Upper lobe of left lung (tissue), 6 donors: ENCODE data around the gene KIAA1958. TPM values are rescaled to one million over a fixed set of nuclear protein-coding genes. Genes with fewer than 3 reads are reported as not detected.
A peak's percentile ranks its signal among the peaks of the same experiment; 100 is the strongest.

ENCODE experiments used
- ATAC-seq, 2 donors: fragments of 200-7000 bp; cut with Tn5 transposase; one replicate each; pipeline ENCODE4 v1.9.1; 2022; ENCODE audit warnings: mild to moderate bottlenecking in 2 of 2, moderate library complexity in 2 of 2; ENCODE audit not compliant: low FRiP score in 2 of 2
- DNase-seq, 2 donors: peaks; one replicate each; pipeline ENCODE4 v3.0.0-alpha.2; 2019 to 2020
- H3K27ac ChIP-seq, 4 donors: fragments of 200-600 bp; sonication (generic); one replicate each; pipeline ENCODE4 v1.5.1; 2016 to 2019
- H3K27me3 ChIP-seq, 4 donors: fragments of 200-600 bp; sonication (generic); one replicate each; pipeline ENCODE4 v1.5.1; 2017 to 2019
- H3K36me3 ChIP-seq, 4 donors: fragments of 200-600 bp; sonication (generic); one replicate each; pipeline ENCODE4 v1.5.1; 2016 to 2019
- H3K4me1 ChIP-seq, 4 donors: fragments of 200-600 bp; sonication (generic); one replicate each; pipeline ENCODE4 v1.5.1; 2018 to 2019
- H3K4me3 ChIP-seq, 4 donors: fragments of 200-600 bp; sonication (generic); one replicate each; pipeline ENCODE4 v1.5.1; 2017 to 2019; ENCODE audit warnings: mild to moderate bottlenecking in 2 of 4, moderate library complexity in 1 of 4
- H3K9me3 ChIP-seq, 4 donors: fragments of 200-600 bp; sonication (generic); one replicate each; pipeline ENCODE4 v1.5.1; 2018 to 2019
- EP300 ChIP-seq, 4 donors: sonication (generic); formaldehyde crosslinking; IDR thresholded peaks; one replicate each; pipeline ENCODE4 v1.5.1; 2017; ENCODE audit warnings: antibody characterized with exemption in 4 of 4, control low read depth in 2 of 4
- POLR2A ChIP-seq, 4 donors: fragments of 450-650 bp; IDR thresholded peaks; one replicate each; pipeline ENCODE4 v1.5.1; 2016 to 2017; ENCODE audit warnings: antibody characterized with exemption in 4 of 4, mild to moderate bottlenecking in 2 of 4
- POLR2AphosphoS5 ChIP-seq, 2 donors: sonication (generic); formaldehyde crosslinking; IDR thresholded peaks; one replicate each; pipeline ENCODE4 v1.5.1; 2017; ENCODE audit warnings: antibody characterized with exemption in 2 of 2
- WGBS, 2 donors: methylation state at CpG; one replicate each; pipeline ENCODE4 v1.1.5; 2017 to 2018; 5-methylcytosine and 5-hydroxymethylcytosine counted together
- total RNA-seq, 6 donors: library from RNA; depleted of rRNA in 4 of 6; stranded (reverse); fragments of >200 nt in 4 of 6; gene quantifications; one replicate each; pipeline versions ENCODE4 v1.1.0 to v1.2.1, GENCODE V29; 2016 to 2021
- TF ChIP-seq, protein P1 (sequence below), 6 experiments: fragments of 450-650 bp in 4 of 6; fragments of 200-600 bp in 2 of 6; sonication (generic) in 2 of 6; IDR thresholded peaks; one replicate each; pipeline ENCODE4 v1.5.1; 2016 to 2019; ENCODE audit warnings: antibody characterized with exemption in 6 of 6
- donor health status: DM: no; HTN: no; CAD: no; lungs with moderate emphysema.
- donor health status: DM: no; HTN: yes; CAD: no; lungs with severe emphysema.

The KIAA1958 gene
- total RNA-seq, 6 donors from 2014 or later, result 9.2 to 21.1 (median 14.2) TPM

DNA sequence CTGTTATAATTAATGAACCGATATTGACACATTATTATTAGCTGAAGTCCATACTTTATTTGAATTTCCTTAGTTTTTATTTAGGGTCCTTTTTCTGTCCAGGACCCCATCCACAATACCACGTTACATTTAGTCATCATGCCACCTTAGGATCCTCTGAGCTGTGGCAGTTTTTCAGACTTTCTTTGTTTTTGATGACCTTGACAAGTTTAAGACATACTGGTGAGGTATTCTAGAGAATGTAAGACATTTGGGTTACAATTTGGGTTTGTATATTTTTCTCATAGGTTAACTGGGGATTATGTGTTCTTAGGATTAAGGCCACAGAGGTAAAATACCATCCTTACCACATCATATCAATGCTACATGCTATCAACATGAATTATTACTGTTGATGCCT lies 42.7 kb downstream of the KIAA1958 start:
- WGBS, 2 donors, result 91 to 92% methylated on average over 2 of the region's 2 CpGs
- DNase-seq (no peak), ATAC-seq (no peak)
- TF ChIP-seq EP300 (IDR thresholded peaks at IDR 0.05) (no peak), POLR2AphosphoS5 (IDR thresholded peaks at IDR 0.05) (no peak)
- TF ChIP-seq, protein P1, sequence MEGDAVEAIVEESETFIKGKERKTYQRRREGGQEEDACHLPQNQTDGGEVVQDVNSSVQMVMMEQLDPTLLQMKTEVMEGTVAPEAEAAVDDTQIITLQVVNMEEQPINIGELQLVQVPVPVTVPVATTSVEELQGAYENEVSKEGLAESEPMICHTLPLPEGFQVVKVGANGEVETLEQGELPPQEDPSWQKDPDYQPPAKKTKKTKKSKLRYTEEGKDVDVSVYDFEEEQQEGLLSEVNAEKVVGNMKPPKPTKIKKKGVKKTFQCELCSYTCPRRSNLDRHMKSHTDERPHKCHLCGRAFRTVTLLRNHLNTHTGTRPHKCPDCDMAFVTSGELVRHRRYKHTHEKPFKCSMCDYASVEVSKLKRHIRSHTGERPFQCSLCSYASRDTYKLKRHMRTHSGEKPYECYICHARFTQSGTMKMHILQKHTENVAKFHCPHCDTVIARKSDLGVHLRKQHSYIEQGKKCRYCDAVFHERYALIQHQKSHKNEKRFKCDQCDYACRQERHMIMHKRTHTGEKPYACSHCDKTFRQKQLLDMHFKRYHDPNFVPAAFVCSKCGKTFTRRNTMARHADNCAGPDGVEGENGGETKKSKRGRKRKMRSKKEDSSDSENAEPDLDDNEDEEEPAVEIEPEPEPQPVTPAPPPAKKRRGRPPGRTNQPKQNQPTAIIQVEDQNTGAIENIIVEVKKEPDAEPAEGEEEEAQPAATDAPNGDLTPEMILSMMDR (IDR thresholded peaks at IDR 0.05), result no peak
- no peak overlapping the region for H3K4me3 ChIP-seq
- no peaks in the 10 kb centered on the region for H3K36me3 ChIP-seq
- no peaks in the 10 kb centered on the region for H3K9me3 ChIP-seq
- H3K4me1 ChIP-seq, result peaks cover 0 to 8% (median 0%) of the 10 kb centered on the region in 4 donors
- no peaks in the 10 kb centered on the region for H3K27me3 ChIP-seq
- H3K27ac ChIP-seq, result no peak overlapping the region

DNA sequence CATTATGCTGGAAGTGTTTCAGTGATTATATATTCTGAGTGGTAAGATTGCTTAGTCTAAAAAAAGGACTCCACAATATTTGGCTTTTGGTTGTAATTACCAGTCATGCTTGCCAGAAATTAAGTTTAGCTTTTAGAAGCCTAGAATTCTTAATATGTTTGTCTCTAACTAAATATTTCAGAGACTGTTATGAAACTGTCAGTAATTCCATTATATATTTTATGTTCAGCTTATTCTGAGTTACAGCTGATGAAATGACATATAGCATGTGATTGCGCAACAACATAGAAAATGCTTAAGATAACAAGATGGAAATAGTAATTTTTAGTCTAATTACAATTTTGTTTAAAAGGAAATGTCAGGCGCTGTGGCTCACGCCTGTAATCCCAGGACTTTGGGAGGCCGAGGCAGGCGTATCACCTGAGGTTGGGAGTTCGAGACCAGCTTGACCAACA lies 44.2 kb downstream of the KIAA1958 start:
- WGBS, 2 donors, result 82 to 93% methylated on average over 6 of the region's 6 CpGs
- TF ChIP-seq, protein P1 (IDR thresholded peaks at IDR 0.05), result no peak
- TF ChIP-seq POLR2AphosphoS5 (IDR thresholded peaks at IDR 0.05), result no peak
- TF ChIP-seq EP300 (IDR thresholded peaks at IDR 0.05), result no peak
- TF ChIP-seq POLR2A (IDR thresholded peaks at IDR 0.05), result no peak
- H3K4me3 ChIP-seq, result no peak overlapping the region
- no peaks in the 10 kb centered on the region for H3K36me3 ChIP-seq
- no peaks in the 10 kb centered on the region for H3K9me3 ChIP-seq
- no peak for DNase-seq
- H3K27me3 ChIP-seq, result no peaks in the 10 kb centered on the region
- ATAC-seq, result no peak
- H3K27ac ChIP-seq, result no peak overlapping the region
- peaks cover 0 to 8% (median 0%) of the 10 kb centered on the region in 4 donors for H3K4me1 ChIP-seq

DNA sequence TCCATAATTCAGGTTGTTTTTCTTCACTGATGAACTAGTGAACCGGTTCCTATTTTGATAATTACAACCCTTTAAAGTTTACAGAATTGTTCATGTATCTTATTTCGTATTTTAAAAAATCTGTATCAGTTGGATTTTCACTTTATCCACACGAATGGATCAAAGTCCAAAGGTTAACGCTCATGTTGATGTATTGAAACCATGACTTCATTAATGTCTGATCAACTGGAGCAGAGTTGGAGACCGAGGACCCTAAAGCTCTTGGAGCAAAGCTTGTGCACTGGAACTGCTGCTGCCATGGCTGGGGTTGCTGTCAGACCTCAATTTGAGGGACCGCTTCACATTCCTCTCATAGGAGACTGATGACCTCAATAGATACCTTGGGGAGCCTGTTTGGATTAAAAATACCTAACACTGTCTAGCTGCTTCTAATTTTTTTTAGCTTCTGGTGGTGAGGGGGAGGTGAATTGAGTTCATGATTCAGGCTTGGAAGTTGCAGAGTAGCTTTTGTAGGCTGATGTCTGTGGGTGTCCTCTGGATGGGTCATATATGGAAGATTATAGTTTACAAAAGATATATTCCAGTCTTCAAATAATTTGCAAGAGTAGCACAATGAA lies 45.1 kb downstream of the KIAA1958 start:
- 92 to 94% methylated on average over 6 of the region's 6 CpGs for WGBS, 2 donors
- no peak for ATAC-seq
- no peak for DNase-seq
- H3K4me3 ChIP-seq, result no peak overlapping the region
- TF ChIP-seq POLR2A (IDR thresholded peaks at IDR 0.05) (no peak), EP300 (IDR thresholded peaks at IDR 0.05) (no peak), POLR2AphosphoS5 (IDR thresholded peaks at IDR 0.05) (no peak)
- TF ChIP-seq, protein P1 (IDR thresholded peaks at IDR 0.05), result no peak
- H3K27me3 ChIP-seq, result no peaks in the 10 kb centered on the region
- H3K27ac ChIP-seq, result no peak overlapping the region
- no peaks in the 10 kb centered on the region for H3K9me3 ChIP-seq
- H3K4me1 ChIP-seq, result peaks cover 0 to 8% (median 0%) of the 10 kb centered on the region in 4 donors
- H3K36me3 ChIP-seq, result no peaks in the 10 kb centered on the region

DNA sequence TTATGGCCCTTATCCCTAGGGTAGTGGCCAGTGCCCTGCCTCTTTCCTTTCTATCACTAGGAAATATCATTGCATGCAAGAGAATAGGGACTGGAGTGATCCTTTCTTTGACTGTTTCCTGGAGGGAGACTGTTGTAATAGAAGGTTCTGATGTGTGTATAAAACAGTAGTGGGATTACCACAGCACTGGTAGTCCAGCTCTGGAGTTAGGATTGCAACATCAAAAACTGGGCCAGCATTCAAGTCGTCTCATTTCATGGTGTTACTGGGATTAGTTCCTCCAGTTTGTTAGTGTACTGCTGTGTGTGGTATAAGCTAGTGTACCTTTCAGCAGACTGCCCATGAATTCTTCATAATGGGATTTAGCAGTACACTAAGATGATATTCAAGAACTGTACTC lies 45.8 kb downstream of the KIAA1958 start:
- DNase-seq (peak in 1 of 2 donors; percentile 70), ATAC-seq (peak; percentile 68 to 81)
- Histone ChIP-seq H3K27ac (no peak overlapping the region), H3K9me3 (no peaks in the 10 kb centered on the region), H3K4me3 (no peak overlapping the region), H3K36me3 (no peaks in the 10 kb centered on the region), H3K27me3 (no peaks in the 10 kb centered on the region), H3K4me1 (peaks cover 0 to 8% (median 0%) of the 10 kb centered on the region in 4 donors)
- WGBS, 2 donors, result 32 to 36% methylated on average over 1 of the region's 1 CpG
- TF ChIP-seq, protein P1 (IDR thresholded peaks at IDR 0.05), result no peak
- TF ChIP-seq POLR2AphosphoS5 (IDR thresholded peaks at IDR 0.05) (no peak), POLR2A (IDR thresholded peaks at IDR 0.05) (no peak), EP300 (IDR thresholded peaks at IDR 0.05) (no peak)

DNA sequence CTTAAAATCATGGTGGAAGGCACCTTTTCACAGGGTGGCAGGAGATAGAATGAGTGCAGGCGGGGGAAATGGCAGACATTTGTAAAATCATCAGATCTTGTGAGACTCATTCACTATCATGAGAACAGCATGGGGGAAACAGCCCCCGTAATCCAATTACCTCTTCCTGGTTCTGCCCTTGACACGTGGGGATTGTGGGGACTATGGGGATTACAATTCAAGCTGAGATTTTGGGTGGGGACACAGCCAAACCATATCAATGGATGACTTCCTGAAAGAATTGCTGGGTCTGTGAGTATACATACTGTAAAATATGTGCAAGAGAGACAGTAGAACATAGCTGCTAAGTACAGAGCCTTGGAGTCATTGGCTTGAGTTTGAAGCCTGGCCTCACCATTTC lies 47.0 kb downstream of the KIAA1958 start:
- no peaks in the 10 kb centered on the region for H3K9me3 ChIP-seq
- no peak for DNase-seq
- no peaks in the 10 kb centered on the region for H3K27me3 ChIP-seq
- TF ChIP-seq, protein P1 (IDR thresholded peaks at IDR 0.05), result no peak
- no peak for TF ChIP-seq POLR2A (IDR thresholded peaks at IDR 0.05)
- no peak for TF ChIP-seq POLR2AphosphoS5 (IDR thresholded peaks at IDR 0.05)
- no peak for TF ChIP-seq EP300 (IDR thresholded peaks at IDR 0.05)
- no peak overlapping the region for H3K4me3 ChIP-seq
- H3K27ac ChIP-seq, result no peak overlapping the region
- ATAC-seq, result no peak
- 78 to 88% methylated on average over 3 of the region's 3 CpGs for WGBS, 2 donors
- peaks cover 0 to 8% (median 0%) of the 10 kb centered on the region in 4 donors for H3K4me1 ChIP-seq
- H3K36me3 ChIP-seq, result no peaks in the 10 kb centered on the region
